IMR-90 (cell line): ENCODE measurements around the gene HIPK3.

Experiments
- CEBPB ChIP-seq: IDR thresholded peaks from 2 replicates; pipeline ENCODE4 v1.6.1; 2012; ENCODE audit warnings: low read depth, low read length, improper control_type of control experiment
- FOS ChIP-seq: fragments of 150-350 bp; IDR thresholded peaks from 2 replicates; pipeline ENCODE4 v1.6.1; 2016; ENCODE audit warnings: low read depth, low read length
- MAFK ChIP-seq: IDR thresholded peaks from 2 replicates; pipeline ENCODE4 v1.6.1; 2012; ENCODE audit warnings: low read depth, low read length, improper control_type of control experiment
- MXI1 ChIP-seq: IDR thresholded peaks from 2 replicates; pipeline ENCODE4 v1.6.1; 2012; ENCODE audit warnings: low read depth, mild to moderate bottlenecking, low read length, moderate library complexity, borderline replicate concordance
- TF ChIP-seq, protein P1 (sequence below): conservative IDR thresholded peaks from 2 replicates; pipeline ENCODE4 v1.5.1; 2012; ENCODE audit warnings: mild to moderate bottlenecking, low read depth, low read length, improper control_type of control experiment

DNA sequence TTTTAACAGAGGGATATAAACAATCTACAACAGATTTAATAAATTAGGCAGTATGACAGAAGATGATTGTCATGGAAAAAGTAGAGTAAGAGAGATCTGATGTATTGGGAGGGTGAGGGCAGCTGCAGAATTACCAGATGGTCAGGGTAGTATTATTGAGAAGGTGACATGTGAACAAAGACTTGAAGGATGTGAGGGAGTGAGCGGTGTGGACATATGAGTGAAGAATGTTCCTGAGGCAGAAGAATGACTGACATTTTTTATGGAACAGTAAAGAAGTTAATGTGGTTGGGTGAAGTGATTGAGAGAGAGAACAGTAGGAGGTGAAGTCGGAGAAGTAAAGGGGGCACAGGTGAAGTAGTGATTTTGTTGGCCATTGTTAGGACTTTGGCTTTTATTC lies 42.4 kb upstream of the HIPK3 start:
- TF ChIP-seq CEBPB (no peak), MXI1 (no peak), MAFK (no peak), FOS (no peak)
- TF ChIP-seq, protein P1, sequence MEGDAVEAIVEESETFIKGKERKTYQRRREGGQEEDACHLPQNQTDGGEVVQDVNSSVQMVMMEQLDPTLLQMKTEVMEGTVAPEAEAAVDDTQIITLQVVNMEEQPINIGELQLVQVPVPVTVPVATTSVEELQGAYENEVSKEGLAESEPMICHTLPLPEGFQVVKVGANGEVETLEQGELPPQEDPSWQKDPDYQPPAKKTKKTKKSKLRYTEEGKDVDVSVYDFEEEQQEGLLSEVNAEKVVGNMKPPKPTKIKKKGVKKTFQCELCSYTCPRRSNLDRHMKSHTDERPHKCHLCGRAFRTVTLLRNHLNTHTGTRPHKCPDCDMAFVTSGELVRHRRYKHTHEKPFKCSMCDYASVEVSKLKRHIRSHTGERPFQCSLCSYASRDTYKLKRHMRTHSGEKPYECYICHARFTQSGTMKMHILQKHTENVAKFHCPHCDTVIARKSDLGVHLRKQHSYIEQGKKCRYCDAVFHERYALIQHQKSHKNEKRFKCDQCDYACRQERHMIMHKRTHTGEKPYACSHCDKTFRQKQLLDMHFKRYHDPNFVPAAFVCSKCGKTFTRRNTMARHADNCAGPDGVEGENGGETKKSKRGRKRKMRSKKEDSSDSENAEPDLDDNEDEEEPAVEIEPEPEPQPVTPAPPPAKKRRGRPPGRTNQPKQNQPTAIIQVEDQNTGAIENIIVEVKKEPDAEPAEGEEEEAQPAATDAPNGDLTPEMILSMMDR: no peak
